Measurements from ENCODE around the gene ATF2. TPM values are rescaled to one million over a fixed set of nuclear protein-coding genes. Genes with fewer than 3 reads are reported as not detected.
"Not testable (repeated sequence)": the region's sequence is repeated elsewhere in the genome, so short reads cannot be mapped to it uniquely, and the experiment has no call there.

Gene ATF2
- total and polyA plus RNA-seq, 10 donors: 16.3 to 71.6 (median 59.5) TPM

GRCh38 chr2:175126661-175127060, 41.3 kb downstream of the ATF2 start:
- peaks cover 4 to 58% (median 21%) of the 10 kb centered on the region in 6 donors for H3K36me3 ChIP-seq
- H3K27ac ChIP-seq: no peak overlapping the region
- TF ChIP-seq CTCF (IDR thresholded peaks at IDR 0.05 in 8 of 11, conservative IDR thresholded peaks at IDR 0.05 in 3 of 11) (no peak), POLR2A (IDR thresholded peaks at IDR 0.05) (no peak)
- peaks cover 0 to 6% (median 0%) of the 10 kb centered on the region in 6 donors for H3K4me1 ChIP-seq
- intact Hi-C loops (cut with DNase I; ENCODE audit: low total_unique reads): no loop called here
- DNase-seq: no peak
- H3K27me3 ChIP-seq (replicated peaks in 1 of 7): no peaks in the 10 kb centered on the region
- no peaks in the 10 kb centered on the region for H3K9me3 ChIP-seq
- WGBS, 5 donors: 96 to 100% (median 97%) methylated on average over 1 of the region's 1 CpG
- no peak overlapping the region for H3K4me3 ChIP-seq

DNA sequence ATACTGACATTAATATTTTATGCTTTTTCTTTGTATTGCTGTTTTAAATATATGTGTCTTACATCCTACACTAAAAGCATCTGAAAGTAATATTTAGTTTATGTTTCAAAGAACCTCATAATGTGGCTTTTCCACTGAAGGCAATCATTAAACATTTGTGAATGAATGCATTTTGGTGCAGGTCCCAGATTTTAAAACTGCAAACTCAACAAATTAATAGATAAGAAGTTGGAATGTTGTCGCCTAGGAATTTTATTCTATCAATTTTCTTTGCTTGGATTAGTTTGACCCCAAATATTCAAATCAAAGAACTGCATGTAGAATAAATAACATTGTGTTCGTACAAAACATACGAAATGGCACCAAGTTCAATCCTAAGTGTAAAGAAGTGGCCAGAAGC, 44.7 kb downstream of the ATF2 start:
- Histone ChIP-seq H3K27me3 (replicated peaks in 1 of 7) (no peaks in the 10 kb centered on the region), H3K4me3 (no peak overlapping the region), H3K36me3 (peaks cover 0 to 49% (median 12%) of the 10 kb centered on the region in 6 donors), H3K9me3 (no peaks in the 10 kb centered on the region), H3K4me1 (peaks cover 0 to 10% (median 0%) of the 10 kb centered on the region in 6 donors), H3K27ac (no peak overlapping the region)
- TF ChIP-seq CTCF (IDR thresholded peaks at IDR 0.05 in 8 of 11, conservative IDR thresholded peaks at IDR 0.05 in 3 of 11) (no peak), POLR2A (IDR thresholded peaks at IDR 0.05) (no peak), POLR2AphosphoS5 (IDR thresholded peaks at IDR 0.05) (no peak)
- no peak for DNase-seq
- 94 to 98% (median 96%) methylated on average over 3 of the region's 3 CpGs for WGBS, 5 donors
- intact Hi-C loops (cut with DNase I; ENCODE audit: low total_unique reads): no loop called here

- intact Hi-C loops (cut with DNase I; ENCODE audit: low total_unique reads): no loop called here
- Histone ChIP-seq H3K27ac (no peak overlapping the region), H3K9me3 (no peaks in the 10 kb centered on the region), H3K4me1 (no peaks in the 10 kb centered on the region), H3K4me3 (no peak overlapping the region), H3K36me3 (peaks cover 0 to 100% (median 50%) of the 10 kb centered on the region in 6 donors), H3K27me3 (replicated peaks in 1 of 7) (no peaks in the 10 kb centered on the region)
- no peak for TF ChIP-seq POLR2A (IDR thresholded peaks at IDR 0.05)
- peak; percentile 16 to 81 (median 71) for TF ChIP-seq CTCF (IDR thresholded peaks at IDR 0.05 in 8 of 11, conservative IDR thresholded peaks at IDR 0.05 in 3 of 11)
- 82 to 95% (median 88%) methylated on average over 3 of the region's 3 CpGs for WGBS, 5 donors
- DNase-seq: no peak
These were observed 56.8 kb downstream of the ATF2 start for GRCh38 chr2:175111200-175111657.

DNA sequence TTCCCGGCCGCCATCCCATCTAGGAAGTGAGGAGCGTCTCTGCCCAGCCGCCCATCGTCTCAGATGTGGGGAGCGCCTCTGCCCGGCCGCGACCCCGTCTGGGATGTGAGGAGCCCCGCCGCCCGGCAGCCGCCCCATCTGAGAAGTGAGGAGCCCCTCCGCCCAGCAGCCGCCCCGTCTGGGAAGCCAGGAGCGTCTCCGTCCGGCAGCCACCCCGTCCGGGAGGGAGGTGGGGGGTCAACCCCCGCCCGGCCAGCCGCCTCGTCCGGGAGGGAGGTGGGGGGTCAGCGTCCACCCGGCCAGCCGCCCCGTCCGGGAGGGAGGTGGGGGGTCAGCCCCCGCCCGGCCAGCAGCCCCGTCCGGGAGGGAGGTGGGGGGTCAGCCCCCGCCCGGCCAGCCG, 59.9 kb downstream of the ATF2 start:
- 95 to 98% (median 97%) methylated on average over 11 to 39 of the region's 39 CpGs for WGBS, 5 donors
- H3K4me3 ChIP-seq; H3K4me1 ChIP-seq; intact Hi-C loops (cut with DNase I; ENCODE audit: low total_unique reads); H3K9me3 ChIP-seq; H3K27me3 ChIP-seq (replicated peaks in 1 of 7); DNase-seq; H3K27ac ChIP-seq: not testable (repeated sequence)
- H3K36me3 ChIP-seq: peaks cover 0 to 95% (median 30%) of the 10 kb centered on the region in 6 donors

DNA sequence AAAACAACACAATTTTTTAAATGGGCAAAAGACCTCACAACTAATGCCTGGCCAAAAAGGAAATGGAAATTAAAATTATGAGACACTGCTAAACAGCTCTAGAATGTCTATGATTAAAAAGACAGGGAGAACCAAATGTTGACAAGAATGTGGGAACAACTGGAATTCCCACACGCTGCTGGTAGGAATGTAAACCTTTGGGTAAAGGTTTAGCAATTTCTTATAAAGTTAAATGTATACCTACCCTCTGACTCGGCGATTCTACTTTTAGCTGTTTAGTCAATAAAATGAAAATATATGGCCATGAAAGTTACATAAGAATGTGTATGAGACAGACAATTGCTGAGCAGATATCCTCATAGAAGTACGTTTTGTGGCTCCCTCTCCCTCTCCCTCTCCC, 60.9 kb downstream of the ATF2 start:
- Histone ChIP-seq H3K4me3 (no peak overlapping the region), H3K27me3 (replicated peaks in 1 of 7) (no peaks in the 10 kb centered on the region), H3K4me1 (no peaks in the 10 kb centered on the region), H3K36me3 (peaks cover 0 to 94% (median 24%) of the 10 kb centered on the region in 6 donors), H3K9me3 (no peaks in the 10 kb centered on the region), H3K27ac (no peak overlapping the region)
- DNase-seq: no peak
- WGBS, 5 donors: 91 to 97% (median 95%) methylated on average over 4 of the region's 4 CpGs
- no peak for TF ChIP-seq POLR2A (IDR thresholded peaks at IDR 0.05)
- intact Hi-C loops (cut with DNase I; ENCODE audit: low total_unique reads): no loop called here

All from spleen (tissue), 11 donors.